HL-60/S4 (cell line): ENCODE data around the gene ARL16.
"Not testable (repeated sequence)": the region's sequence is repeated elsewhere in the genome, so short reads cannot be mapped to it uniquely, and the experiment has no call there.

ENCODE experiments used
- in situ Hi-C: fragments of 300-500 bp; cut with MboI; formaldehyde crosslinking; loops from 2 replicates; pipeline ENCODE4 v1.14.3; 2022; ENCODE audit warnings: low sequenced_read_pairs

The ARL16 gene

DNA sequence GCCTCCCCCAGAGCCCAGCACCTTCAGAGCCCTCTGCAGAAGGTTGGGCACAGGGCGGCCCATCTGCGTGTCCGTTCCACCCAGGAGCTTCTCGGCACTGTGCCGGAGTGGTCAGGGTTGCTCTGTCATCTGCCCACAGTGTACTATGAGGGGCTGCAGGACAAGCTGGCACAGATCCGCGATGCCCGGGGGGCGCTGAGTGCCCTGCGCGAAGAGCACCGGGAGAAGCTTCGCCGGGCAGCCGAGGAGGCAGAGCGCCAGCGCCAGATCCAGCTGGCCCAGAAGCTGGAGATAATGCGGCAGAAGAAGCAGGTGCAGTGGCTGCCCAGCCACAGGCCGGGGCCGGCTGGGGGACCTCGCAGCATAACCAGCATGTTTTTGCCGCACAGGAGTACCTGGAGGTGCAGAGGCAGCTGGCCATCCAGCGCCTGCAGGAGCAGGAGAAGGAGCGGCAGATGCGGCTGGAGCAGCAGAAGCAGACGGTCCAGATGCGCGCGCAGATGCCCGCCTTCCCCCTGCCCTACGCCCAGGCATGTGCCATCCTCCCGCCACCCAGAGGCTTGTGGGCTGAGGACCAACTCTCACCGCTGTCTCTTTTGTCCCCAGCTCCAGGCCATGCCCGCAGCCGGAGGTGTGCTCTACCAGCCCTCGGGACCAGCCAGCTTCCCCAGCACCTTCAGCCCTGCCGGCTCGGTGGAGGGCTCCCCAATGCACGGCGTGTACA, 12.8 kb upstream of the ARL16 start:
- in situ Hi-C loops = no loop called here

DNA sequence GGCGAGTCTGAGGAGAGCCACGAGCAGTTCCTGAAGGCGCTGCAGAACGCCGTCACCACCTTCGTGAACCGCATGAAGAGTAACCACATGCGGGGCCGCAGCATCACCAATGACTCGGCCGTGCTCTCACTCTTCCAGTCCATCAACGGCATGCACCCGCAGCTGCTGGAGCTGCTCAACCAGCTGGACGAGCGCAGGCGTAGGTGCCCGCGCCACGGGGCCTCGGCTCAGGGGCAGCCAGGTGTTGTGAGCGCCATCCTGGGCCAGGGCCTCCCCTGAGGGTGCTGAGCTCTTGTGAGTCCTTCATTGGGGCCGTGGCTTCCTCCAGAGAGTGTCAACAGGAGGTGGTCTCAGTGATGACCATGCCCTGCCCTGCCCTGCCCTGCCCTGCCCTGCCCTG, 12.2 kb upstream of the ARL16 start:
- in situ Hi-C loops = no loop called here

- in situ Hi-C loops = no loop called here
These were observed 11.6 kb upstream of the ARL16 start for GRCh38 chr17:81695211-81695610.

DNA sequence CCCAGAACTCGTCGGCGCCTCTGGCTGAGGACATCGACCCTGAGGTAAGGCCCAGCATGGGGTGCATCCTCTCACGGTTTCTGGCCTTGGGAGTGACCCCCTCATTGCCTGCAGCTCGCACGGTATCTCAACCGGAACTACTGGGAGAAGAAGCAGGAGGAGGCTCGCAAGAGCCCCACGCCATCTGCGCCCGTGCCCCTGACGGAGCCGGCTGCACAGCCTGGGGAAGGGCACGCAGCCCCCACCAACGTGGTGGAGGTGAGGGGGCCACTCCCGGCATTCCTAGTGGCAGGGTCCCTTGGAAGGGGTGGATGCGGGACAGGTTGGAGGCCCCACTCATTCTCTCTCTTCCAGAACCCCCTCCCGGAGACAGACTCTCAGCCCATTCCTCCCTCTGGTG, 11.2 kb upstream of the ARL16 start:
- in situ Hi-C loops = no loop called here

DNA sequence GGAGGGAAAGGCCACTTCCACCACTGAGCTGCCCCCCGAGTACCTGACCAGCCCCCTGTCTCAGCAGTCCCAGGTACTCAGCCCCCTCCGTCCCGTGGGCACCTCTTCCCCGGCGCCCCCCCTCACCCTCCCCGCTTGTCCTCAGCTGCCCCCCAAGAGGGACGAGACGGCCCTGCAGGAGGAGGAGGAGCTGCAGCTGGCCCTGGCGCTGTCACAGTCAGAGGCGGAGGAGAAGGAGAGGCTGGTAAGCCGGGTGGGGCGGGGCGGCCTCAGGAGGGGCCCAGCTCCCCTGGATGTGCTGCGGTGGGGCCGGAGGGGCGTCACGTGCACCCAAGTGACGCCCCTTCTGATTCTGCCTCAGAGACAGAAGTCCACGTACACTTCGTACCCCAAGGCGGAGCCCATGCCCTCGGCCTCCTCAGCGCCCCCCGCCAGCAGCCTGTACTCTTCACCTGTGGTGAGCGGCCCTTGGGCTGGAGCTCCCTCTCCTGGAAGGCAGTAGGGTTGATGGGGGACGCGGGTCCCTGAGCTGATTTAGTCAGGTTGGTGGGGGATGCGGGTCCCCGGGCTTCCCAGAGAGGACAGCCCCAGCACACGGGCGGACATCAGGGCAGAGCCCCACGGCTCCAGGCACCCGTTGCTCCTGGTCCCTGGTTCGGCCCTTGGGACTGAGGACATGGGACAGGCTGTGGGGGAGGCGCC, 10.1 kb upstream of the ARL16 start:
- in situ Hi-C loops = no loop called here

DNA sequence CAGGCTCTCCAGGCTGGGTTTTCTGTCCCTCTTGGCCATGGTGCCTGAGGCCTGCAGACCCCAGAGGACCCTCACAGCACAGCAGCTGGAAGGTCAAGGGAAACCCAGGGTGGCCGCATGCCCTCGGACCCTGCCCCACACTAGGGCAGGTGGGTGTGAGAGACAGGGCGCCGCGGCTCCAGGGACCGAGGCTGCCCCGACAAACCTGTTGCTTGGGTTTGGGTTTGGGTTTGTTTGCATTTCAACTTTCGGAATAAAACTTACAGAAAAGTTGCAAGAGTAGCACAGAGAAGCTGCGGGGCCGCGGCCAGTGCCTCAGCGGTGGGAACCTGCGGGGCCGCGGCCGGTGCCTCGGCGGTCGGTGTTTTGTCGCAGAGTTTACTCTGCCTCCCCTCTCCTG, 8.0 kb upstream of the ARL16 start:
- in situ Hi-C loops = no loop called here

DNA sequence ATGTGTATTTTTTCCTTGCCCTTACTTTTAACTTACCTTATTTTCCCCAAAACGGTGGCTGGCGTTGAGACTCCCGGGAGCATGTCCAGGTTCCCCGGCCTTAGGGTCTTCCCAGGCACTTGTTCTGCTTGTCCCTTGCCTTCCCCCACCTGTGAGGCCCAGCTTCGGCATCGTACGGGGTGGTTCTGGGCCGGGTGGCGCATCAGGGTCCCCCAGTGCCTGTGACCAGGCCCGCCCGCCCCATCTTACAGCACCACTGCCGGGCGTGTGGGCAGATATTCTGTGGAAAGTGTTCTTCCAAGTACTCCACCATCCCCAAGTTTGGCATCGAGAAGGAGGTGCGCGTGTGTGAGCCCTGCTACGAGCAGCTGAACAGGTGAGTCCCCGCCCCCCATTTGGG, 7.6 kb upstream of the ARL16 start:
- in situ Hi-C loops = no loop called here

DNA sequence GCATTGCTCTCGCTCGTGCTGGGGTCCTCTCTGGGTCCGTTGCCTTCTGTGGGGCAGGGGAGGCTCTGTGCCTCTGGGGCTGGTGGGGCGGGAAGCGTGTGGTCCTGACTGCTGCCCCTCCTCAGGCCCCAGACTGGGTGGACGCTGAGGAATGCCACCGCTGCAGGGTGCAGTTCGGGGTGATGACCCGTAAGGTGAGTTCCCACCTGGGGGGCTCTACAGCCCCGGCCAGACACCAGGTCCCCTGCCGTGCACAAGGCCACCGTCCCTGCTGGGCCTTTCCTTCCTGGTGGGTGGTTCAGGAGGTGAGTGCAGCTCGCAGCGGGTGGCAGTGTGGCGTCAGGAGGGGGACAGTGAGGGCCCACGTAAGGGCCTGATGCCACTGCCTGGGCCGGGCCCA, 7.0 kb upstream of the ARL16 start:
- in situ Hi-C loops = no loop called here

GRCh38 chr17:81690066-81690465, 6.5 kb upstream of the ARL16 start:
- in situ Hi-C loops = no loop called here

DNA sequence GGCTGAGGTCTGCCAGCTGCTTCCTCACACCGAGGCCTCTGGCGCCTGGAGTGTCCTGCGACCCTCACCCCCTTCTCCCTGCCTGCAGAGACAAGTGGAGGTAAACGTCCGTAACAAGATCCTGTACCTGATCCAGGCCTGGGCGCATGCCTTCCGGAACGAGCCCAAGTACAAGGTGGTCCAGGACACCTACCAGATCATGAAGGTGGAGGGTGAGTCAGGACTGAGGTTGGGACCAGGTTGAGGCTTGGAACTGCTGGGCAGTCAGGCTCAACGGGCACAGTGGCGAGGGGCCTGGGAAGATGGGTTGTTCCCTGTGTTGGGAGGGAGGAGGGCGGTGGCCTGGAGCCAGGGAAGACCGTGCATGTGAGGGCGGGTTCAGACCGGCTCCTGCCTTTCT, 5.0 kb upstream of the ARL16 start:
- in situ Hi-C loops = no loop called here

- in situ Hi-C loops = no loop called here
These were observed 4.4 kb upstream of the ARL16 start for GRCh38 chr17:81687770-81688541.

DNA sequence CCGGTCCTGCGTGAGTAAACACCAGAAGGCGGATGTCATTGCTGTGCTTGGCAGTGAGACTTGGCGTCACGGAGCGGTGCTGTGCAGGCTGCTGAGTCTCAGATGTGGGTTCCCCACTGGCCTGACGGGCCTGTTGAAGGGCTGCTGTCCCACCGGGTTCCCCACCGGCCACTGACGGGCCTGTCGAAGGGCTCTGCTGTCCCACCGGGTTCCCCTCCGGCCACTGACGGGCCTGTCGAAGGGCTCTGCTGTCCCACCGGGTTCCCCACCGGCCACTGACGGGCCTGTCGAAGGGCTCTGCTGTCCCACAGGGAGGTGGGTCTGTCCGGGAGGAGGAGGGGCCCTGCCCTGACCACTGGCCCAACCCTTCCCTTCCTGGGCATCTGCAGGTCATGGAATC, 3.0 kb upstream of the ARL16 start:
- in situ Hi-C loops = no loop called here

DNA sequence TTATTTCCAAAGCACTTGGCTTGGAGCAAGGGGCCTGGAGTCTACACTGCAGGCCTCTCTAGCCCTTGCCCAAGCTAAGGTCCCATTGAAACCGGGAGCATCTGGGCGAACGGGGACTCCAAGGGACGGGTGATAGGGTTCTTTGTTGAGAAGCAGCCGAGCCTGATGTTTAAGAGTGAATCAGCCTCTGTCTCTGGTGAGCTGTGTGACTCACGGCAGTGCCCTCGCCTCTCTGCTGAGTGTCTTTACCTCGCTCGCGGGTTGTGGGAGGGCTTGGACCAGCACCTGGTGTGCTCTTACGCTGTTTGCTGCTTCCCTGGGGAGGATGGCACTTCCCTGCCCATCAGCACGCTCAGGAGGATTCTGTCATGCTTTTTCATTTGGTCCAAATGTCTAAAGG, 1.5 kb upstream of the ARL16 start:
- in situ Hi-C loops = no loop called here

GRCh38 chr17:81684442-81684911, 880 bp upstream of the ARL16 start:
- in situ Hi-C loops = no loop called here

DNA sequence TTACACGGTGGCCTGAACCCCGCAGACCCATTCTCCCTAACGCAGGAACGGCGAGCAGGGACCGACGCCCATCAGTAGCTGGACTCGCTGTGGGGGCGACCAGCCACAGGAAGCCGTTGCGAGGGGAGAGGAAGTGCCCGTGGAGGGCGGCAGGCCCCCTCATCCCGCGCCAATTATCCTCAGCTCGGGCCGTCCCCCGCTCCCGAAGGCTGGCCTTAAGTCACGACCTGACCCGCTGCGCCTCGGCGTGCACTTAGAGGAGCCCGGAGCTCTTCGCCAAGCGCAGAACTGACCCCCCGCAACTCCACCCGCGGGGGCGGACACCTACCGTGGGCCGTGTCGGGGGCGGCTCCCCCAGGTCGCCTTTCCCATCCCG, 401 bp downstream of the ARL16 start:
- in situ Hi-C loops = no loop called here

DNA sequence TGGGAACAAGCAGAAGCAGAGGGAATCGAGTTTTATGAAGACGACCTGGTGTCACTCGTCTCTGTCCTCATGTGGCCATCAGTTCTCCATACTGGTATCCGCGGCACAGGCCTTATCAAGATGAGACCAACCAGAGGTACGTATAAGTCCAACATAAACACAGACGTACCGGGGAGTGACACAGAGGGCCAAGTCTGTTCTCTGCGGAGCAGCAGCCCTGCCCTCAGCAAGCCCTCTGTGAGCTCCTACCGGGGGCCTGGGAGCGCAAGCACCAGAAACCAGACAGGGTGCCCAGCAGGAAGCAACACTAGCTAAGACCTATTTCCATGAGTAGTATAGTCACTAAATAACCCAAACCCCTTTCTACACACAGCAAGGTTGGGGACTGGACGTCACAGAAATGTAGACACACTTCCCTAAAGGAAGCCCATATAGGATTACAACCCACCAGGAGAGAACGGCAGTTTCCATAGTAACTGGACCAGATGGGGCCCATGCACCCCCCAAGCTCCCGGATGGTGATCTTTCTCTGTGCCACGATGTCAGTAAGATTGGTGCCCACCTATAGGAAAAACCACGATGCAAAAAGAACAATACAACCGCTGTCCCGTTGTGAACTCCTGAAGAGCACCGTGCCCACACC, 911 bp downstream of the ARL16 start:
- in situ Hi-C loops = no loop called here

- in situ Hi-C loops = no loop called here
These were observed 1.9 kb downstream of the ARL16 start for GRCh38 chr17:81681672-81682071.

GRCh38 chr17:81680150-81680549, 3.4 kb downstream of the ARL16 start:
- in situ Hi-C loops = no loop called here

DNA sequence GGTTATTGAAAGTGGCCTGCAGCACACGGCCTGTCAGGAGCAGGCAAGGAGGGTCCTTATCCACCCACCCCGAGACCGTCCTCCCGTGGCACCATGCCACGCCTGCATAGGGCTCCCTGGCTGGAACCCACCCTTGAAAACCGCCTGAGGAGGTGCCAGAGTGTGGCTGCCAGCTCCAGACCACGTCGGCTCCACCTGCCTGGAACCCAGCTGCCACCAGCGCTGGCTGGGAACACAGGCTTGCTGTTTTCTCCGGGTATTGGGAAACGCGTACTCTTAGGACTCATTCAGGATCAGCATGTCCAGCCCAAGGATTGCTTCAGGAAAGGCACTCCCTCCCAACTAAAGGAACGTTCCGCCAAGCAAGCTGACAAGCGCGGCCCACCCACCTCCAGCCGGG, 6.7 kb downstream of the ARL16 start:
- in situ Hi-C loops = no loop called here

DNA sequence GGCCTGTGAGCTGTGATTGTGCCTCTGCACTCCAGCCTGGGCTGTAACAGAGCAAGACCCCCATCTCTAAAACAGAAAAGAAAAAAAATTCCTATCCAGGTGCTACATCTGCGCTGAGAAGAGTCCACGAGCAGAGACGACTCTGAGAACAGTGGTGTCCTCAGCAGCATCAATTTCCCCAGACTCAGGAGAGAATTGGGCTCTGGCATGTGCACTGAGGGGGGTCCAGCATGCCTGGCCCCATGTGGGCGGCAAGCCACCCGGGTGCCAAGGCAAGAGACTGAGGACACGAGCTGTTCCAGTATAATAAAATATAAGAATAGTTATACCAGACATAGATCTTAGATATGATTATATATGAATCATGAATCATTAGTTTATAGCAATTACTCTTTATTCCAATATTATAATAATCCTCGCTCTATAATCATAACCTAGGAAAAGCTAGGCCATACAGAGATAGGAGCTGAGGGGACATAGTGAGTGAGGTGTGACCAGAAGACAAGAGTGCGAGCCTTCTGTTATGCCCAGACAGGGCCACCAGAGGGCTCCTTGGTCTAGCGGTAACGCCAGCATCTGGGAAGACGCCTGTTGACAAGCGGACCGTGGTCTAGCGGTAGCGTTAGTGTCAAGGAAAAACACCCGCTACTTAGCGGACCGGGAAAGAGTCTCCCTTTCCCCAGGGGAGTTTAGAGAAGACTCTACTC, 7.9 kb downstream of the ARL16 start:
- in situ Hi-C loops = not testable (repeated sequence)
